Hindlimb muscle (tissue), 1 donor: ENCODE results near the gene NKX1-1. TPM values are rescaled to one million over a fixed set of nuclear protein-coding genes. Genes with fewer than 3 reads are reported as not detected.
"Not testable (repeated sequence)": the region's sequence is repeated elsewhere in the genome, so short reads cannot be mapped to it uniquely, and the experiment has no call there.

ENCODE experiments used
- DNase-seq: peaks from one replicate; pipeline ENCODE4 v3.0.0-alpha.2; 2013
- polyA plus RNA-seq: library from polyadenylated mRNA; unstranded; fragments of 120-200 nt; gene quantifications from one replicate; pipeline ENCODE4 v1.2.1, GENCODE V29; 2013; ENCODE audit not compliant: insufficient read length

The NKX1-1 gene
- polyA plus RNA-seq, 1 donor: not detected

GRCh38 chr4:1403591-1404572 lies 2.4 kb downstream of the NKX1-1 start:
- DNase-seq: no peak

GRCh38 chr4:1403177-1403583 lies 3.1 kb downstream of the NKX1-1 start:
- DNase-seq: no peak

GRCh38 chr4:1402516-1403091 lies 3.6 kb downstream of the NKX1-1 start:
- DNase-seq: no peak

GRCh38 chr4:1402021-1402515 lies 4.2 kb downstream of the NKX1-1 start:
- DNase-seq: no peak

GRCh38 chr4:1401409-1402020 lies 4.7 kb downstream of the NKX1-1 start:
- no peak for DNase-seq

- no peak for DNase-seq
These were observed 5.3 kb downstream of the NKX1-1 start for GRCh38 chr4:1400831-1401408.

- DNase-seq: no peak
These were observed 5.9 kb downstream of the NKX1-1 start for GRCh38 chr4:1400191-1400805.

- DNase-seq: no peak
These were observed 6.6 kb downstream of the NKX1-1 start for GRCh38 chr4:1399508-1400190.

- DNase-seq: no peak
These were observed 7.3 kb downstream of the NKX1-1 start for GRCh38 chr4:1398681-1399507.

GRCh38 chr4:1396806-1397455 lies 9.3 kb downstream of the NKX1-1 start:
- no peak for DNase-seq

- DNase-seq: no peak
These were observed 10.1 kb downstream of the NKX1-1 start for GRCh38 chr4:1395941-1396805.

GRCh38 chr4:1395389-1395820 lies 10.8 kb downstream of the NKX1-1 start:
- not testable (repeated sequence) for DNase-seq

- not testable (repeated sequence) for DNase-seq
These were observed 11.5 kb downstream of the NKX1-1 start for GRCh38 chr4:1394554-1395388.

- DNase-seq: no peak
These were observed 12.4 kb downstream of the NKX1-1 start for GRCh38 chr4:1393866-1394265.

GRCh38 chr4:1393363-1393762 lies 12.9 kb downstream of the NKX1-1 start:
- DNase-seq: not testable (repeated sequence)

GRCh38 chr4:1385373-1386340 lies 20.6 kb downstream of the NKX1-1 start:
- no peak for DNase-seq
